ENCODE data around the gene SERPINA3.

SERPINA3 gene

DNA sequence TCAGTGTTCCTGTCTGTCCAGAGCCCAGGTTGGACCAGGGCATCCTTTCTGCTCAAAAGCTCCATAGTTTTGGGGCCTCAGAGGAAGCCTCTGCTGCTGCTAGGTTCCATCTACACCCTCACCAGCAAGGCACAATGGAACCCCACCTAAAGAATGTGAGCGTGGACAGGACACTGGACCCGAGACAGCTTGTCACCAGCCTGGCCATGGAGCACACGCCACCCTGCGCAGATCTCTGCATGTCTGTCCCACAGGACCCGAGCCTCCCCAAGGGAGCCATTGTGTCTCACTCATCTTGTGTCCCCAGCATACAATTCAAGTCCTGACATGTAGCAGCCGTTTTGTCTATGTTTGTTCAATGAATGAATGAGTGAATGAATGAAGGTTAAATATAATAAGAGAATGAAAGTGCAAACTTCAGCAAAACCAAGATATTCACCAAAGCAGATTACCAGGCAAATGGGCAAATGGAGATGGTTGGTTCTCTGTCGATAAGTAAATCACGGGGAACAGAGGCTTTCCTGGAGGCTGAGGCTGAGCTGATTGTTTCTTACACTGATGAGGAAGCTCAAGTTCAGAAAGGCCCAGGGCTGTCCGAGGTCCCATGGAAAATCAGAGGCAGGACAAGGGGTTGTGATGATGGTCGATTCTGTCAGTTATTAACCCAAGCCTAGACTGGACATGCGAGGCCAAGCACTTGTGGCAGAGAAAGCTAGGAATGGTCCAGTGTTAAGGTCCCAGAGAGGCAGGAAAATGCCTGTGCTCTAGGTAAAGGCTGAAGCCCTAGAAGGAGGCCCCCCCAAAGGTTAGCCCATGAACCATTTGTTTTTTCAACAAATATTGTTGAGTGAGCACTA, 27.0 kb downstream of the SERPINA3 start:
- no peaks in the 10 kb centered on the region for H3K4me1 ChIP-seq (ENCODE audit: insufficient read depth, low read length, poor library complexity, severe bottlenecking)
- H2AFZ ChIP-seq (ENCODE audit: low read length), result no peak overlapping the region
- H3K4me3 ChIP-seq (ENCODE audit: low read length, poor library complexity, severe bottlenecking), result no peak overlapping the region
- no peaks in the 10 kb centered on the region for H3F3A ChIP-seq (ENCODE audit: low read depth)
- TF ChIP-seq, protein P1, sequence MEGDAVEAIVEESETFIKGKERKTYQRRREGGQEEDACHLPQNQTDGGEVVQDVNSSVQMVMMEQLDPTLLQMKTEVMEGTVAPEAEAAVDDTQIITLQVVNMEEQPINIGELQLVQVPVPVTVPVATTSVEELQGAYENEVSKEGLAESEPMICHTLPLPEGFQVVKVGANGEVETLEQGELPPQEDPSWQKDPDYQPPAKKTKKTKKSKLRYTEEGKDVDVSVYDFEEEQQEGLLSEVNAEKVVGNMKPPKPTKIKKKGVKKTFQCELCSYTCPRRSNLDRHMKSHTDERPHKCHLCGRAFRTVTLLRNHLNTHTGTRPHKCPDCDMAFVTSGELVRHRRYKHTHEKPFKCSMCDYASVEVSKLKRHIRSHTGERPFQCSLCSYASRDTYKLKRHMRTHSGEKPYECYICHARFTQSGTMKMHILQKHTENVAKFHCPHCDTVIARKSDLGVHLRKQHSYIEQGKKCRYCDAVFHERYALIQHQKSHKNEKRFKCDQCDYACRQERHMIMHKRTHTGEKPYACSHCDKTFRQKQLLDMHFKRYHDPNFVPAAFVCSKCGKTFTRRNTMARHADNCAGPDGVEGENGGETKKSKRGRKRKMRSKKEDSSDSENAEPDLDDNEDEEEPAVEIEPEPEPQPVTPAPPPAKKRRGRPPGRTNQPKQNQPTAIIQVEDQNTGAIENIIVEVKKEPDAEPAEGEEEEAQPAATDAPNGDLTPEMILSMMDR (conservative IDR thresholded peaks at IDR 0.05; ENCODE audit: low read length), result no peak
- no peak for TF ChIP-seq EZH2phosphoT487 (IDR thresholded peaks at IDR 0.05; ENCODE audit: borderline replicate concordance)
- H3K9me3 ChIP-seq (ENCODE audit: insufficient read depth, low read depth, low read length), result no peaks in the 10 kb centered on the region; the same call in 1 of the 2 replicates
- H4K20me1 ChIP-seq (ENCODE audit: insufficient read depth, low read length, poor library complexity, severe bottlenecking), result no peaks in the 10 kb centered on the region
- no peaks in the 10 kb centered on the region for H3K36me3 ChIP-seq (ENCODE audit: insufficient read depth, low read length)
- H3K4me2 ChIP-seq (ENCODE audit: low read depth, low read length, poor library complexity, severe bottlenecking), result no peak overlapping the region
- no peaks in the 10 kb centered on the region for H3K79me2 ChIP-seq (ENCODE audit: insufficient read depth, low read length)
- H3K9ac ChIP-seq (ENCODE audit: low read depth, low read length, poor library complexity, severe bottlenecking), result no peak overlapping the region
- H3K27me3 ChIP-seq (ENCODE audit: insufficient read depth, low read length, poor library complexity, severe bottlenecking), result no peaks in the 10 kb centered on the region
- H3K9me2 ChIP-seq (replicated peaks; ENCODE audit: low read depth, low read length), result no peaks in the 10 kb centered on the region

DNA sequence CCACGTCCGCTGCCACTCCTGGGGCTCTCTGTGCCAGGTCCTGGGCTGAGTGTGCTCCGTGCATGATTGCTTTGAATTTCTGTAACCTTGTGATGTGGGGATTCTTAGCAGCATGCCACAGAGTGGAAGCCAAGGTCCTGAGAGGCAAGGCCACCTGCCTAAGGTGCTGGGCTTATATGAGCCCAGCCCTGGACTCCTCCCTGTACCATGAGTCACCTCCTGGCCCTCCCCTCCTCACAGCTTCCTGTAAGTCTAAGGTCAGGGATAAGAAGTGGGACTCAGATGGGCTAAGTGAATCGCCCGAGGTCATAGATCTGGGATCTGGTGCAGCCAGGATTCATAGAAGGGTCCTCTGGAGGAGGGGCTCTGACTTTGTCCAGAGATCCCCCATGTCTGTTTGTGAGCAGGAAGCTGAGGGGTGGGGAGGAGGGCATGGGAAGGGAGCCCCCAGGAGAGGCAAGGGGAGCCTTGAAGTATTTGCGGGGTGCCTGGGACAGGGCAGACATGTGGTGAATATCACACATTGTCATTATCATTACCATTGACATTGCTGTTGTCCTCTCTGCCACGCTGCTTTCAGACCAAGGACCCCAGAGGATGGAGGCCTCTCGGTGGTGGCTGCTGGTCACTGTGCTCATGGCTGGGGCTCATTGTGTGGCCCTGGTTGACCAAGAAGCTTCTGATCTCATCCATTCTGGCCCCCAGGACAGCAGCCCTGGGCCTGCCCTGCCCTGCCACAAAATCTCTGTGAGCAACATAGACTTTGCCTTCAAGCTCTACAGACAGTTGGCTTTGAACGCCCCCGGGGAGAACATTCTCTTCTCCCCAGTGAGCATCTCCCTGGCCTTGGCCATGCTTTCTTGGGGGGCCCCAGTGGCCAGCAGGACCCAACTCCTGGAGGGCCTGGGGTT, 28.8 kb downstream of the SERPINA3 start:
- Histone ChIP-seq H3K4me3 (ENCODE audit: low read length, poor library complexity, severe bottlenecking) (no peak overlapping the region), H3K4me1 (ENCODE audit: insufficient read depth, low read length, poor library complexity, severe bottlenecking) (no peaks in the 10 kb centered on the region), H3K27me3 (ENCODE audit: insufficient read depth, low read length, poor library complexity, severe bottlenecking) (no peaks in the 10 kb centered on the region), H3K4me2 (ENCODE audit: low read depth, low read length, poor library complexity, severe bottlenecking) (no peak overlapping the region), H3K36me3 (ENCODE audit: insufficient read depth, low read length) (no peaks in the 10 kb centered on the region), H3F3A (ENCODE audit: low read depth) (no peaks in the 10 kb centered on the region), H3K9me3 (ENCODE audit: insufficient read depth, low read depth, low read length) (no peaks in the 10 kb centered on the region; the same call in 1 of the 2 replicates), H3K9me2 (replicated peaks; ENCODE audit: low read depth, low read length) (no peaks in the 10 kb centered on the region), H3K9ac (ENCODE audit: low read depth, low read length, poor library complexity, severe bottlenecking) (no peak overlapping the region), H2AFZ (ENCODE audit: low read length) (no peak overlapping the region), H4K20me1 (ENCODE audit: insufficient read depth, low read length, poor library complexity, severe bottlenecking) (no peaks in the 10 kb centered on the region), H3K79me2 (ENCODE audit: insufficient read depth, low read length) (no peaks in the 10 kb centered on the region)
- no peak for TF ChIP-seq EZH2phosphoT487 (IDR thresholded peaks at IDR 0.05; ENCODE audit: borderline replicate concordance)
- TF ChIP-seq, protein P1 (conservative IDR thresholded peaks at IDR 0.05; ENCODE audit: low read length), result no peak

DNA sequence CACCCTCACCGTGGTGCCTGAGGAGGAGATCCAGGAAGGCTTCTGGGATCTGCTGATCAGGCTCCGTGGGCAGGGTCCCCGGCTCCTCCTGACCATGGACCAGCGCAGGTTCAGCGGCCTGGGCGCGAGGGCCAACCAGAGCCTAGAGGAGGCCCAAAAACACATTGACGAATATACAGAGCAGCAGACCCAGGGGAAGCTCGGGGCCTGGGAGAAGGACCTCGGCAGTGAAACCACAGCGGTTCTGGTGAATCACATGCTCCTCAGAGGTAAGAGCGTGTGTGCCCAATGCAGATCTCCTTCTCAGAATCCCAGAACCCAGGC, 29.4 kb downstream of the SERPINA3 start:
- H3F3A ChIP-seq (ENCODE audit: low read depth), result no peaks in the 10 kb centered on the region
- H3K4me1 ChIP-seq (ENCODE audit: insufficient read depth, low read length, poor library complexity, severe bottlenecking), result no peaks in the 10 kb centered on the region
- H3K4me2 ChIP-seq (ENCODE audit: low read depth, low read length, poor library complexity, severe bottlenecking), result no peak overlapping the region
- TF ChIP-seq, protein P1 (conservative IDR thresholded peaks at IDR 0.05; ENCODE audit: low read length), result no peak
- no peak for TF ChIP-seq EZH2phosphoT487 (IDR thresholded peaks at IDR 0.05; ENCODE audit: borderline replicate concordance)
- H3K36me3 ChIP-seq (ENCODE audit: insufficient read depth, low read length), result no peaks in the 10 kb centered on the region
- H3K9ac ChIP-seq (ENCODE audit: low read depth, low read length, poor library complexity, severe bottlenecking), result no peak overlapping the region
- no peaks in the 10 kb centered on the region for H3K9me2 ChIP-seq (replicated peaks; ENCODE audit: low read depth, low read length)
- H3K9me3 ChIP-seq (ENCODE audit: insufficient read depth, low read depth, low read length), result no peaks in the 10 kb centered on the region; the same call in 1 of the 2 replicates
- H3K79me2 ChIP-seq (ENCODE audit: insufficient read depth, low read length), result no peaks in the 10 kb centered on the region
- no peaks in the 10 kb centered on the region for H4K20me1 ChIP-seq (ENCODE audit: insufficient read depth, low read length, poor library complexity, severe bottlenecking)
- H2AFZ ChIP-seq (ENCODE audit: low read length), result no peak overlapping the region
- H3K27me3 ChIP-seq (ENCODE audit: insufficient read depth, low read length, poor library complexity, severe bottlenecking), result no peaks in the 10 kb centered on the region
- H3K4me3 ChIP-seq (ENCODE audit: low read length, poor library complexity, severe bottlenecking), result no peak overlapping the region
